Testis (tissue), 3 donors: ENCODE measurements around the gene KIAA1755. TPM values are rescaled to one million over a fixed set of nuclear protein-coding genes. Genes with fewer than 3 reads are reported as not detected.

Experiments
- DNase-seq: peaks from one replicate; pipeline ENCODE4 v3.0.0-alpha.2; 2019
- H3K27ac ChIP-seq, 2 donors: fragments of 200-600 bp; sonication (generic); one replicate each; pipeline ENCODE4 v1.5.1; 2019
- H3K27me3 ChIP-seq: fragments of 200-600 bp; sonication (generic); one replicate; pipeline ENCODE4 v1.5.1; 2019
- H3K36me3 ChIP-seq: fragments of 200-600 bp; sonication (generic); one replicate; pipeline ENCODE4 v1.5.1; 2017; ENCODE audit warnings: low read depth; ENCODE audit errors: missing control alignments
- H3K4me1 ChIP-seq: fragments of 200-600 bp; sonication (generic); one replicate; pipeline ENCODE4 v1.5.1; 2019
- H3K4me3 ChIP-seq, 2 donors: fragments of 200-600 bp; sonication (generic); one replicate each; pipeline ENCODE4 v1.5.1; 2017 to 2019
- H3K9me3 ChIP-seq: fragments of 200-600 bp; sonication (generic); one replicate; pipeline ENCODE4 v1.5.1; 2017
- POLR2A ChIP-seq: fragments of 450-650 bp; IDR thresholded peaks from one replicate; pipeline ENCODE4 v1.6.1; 2017; ENCODE audit warnings: antibody characterized with exemption, mild to moderate bottlenecking, moderate library complexity
- WGBS, 2 donors: methylation state at CpG; one replicate each; pipeline ENCODE4 v1.1.5; 2018; 5-methylcytosine and 5-hydroxymethylcytosine counted together
- intact Hi-C: fragments of 100-400 bp; cut with DNase I; formaldehyde crosslinking; loops from one replicate; pipeline ENCODE4 v1.15.1; 2023; ENCODE audit warnings: low total_unique reads
- polyA plus RNA-seq: library from polyadenylated mRNA; stranded (reverse); fragments of 350-450 nt; fragmentation: Illumina TruSeq; extraction: RNeasy Lipid Tissue Mini Kit (QIAGEN cat#74804); gene quantifications from one replicate; pipeline ENCODE4 v1.2.3, GENCODE V29; 2014; ENCODE audit warnings: low read depth, low replicate concordance; ENCODE audit not compliant: insufficient read depth
- total RNA-seq, 2 donors: library from RNA; depleted of rRNA; stranded (reverse); fragments of >200 nt; gene quantifications; one replicate each; pipeline ENCODE4 v1.2.3, GENCODE V29; 2016
- TF ChIP-seq, protein P1 (sequence below), 3 experiments: fragments of 450-650 bp in 2 of 3; fragments of 200-600 bp in 1 of 3; sonication (generic) in 1 of 3; IDR thresholded peaks; one replicate each; pipeline ENCODE4 v1.5.1; 2016 to 2019; ENCODE audit warnings: antibody characterized with exemption in 3 of 3, mild to moderate bottlenecking in 2 of 3, moderate library complexity in 1 of 3

The KIAA1755 gene
- total and polyA plus RNA-seq, 3 donors from 2014 or later, result 5.2 to 9.6 (median 7.6) TPM

DNA sequence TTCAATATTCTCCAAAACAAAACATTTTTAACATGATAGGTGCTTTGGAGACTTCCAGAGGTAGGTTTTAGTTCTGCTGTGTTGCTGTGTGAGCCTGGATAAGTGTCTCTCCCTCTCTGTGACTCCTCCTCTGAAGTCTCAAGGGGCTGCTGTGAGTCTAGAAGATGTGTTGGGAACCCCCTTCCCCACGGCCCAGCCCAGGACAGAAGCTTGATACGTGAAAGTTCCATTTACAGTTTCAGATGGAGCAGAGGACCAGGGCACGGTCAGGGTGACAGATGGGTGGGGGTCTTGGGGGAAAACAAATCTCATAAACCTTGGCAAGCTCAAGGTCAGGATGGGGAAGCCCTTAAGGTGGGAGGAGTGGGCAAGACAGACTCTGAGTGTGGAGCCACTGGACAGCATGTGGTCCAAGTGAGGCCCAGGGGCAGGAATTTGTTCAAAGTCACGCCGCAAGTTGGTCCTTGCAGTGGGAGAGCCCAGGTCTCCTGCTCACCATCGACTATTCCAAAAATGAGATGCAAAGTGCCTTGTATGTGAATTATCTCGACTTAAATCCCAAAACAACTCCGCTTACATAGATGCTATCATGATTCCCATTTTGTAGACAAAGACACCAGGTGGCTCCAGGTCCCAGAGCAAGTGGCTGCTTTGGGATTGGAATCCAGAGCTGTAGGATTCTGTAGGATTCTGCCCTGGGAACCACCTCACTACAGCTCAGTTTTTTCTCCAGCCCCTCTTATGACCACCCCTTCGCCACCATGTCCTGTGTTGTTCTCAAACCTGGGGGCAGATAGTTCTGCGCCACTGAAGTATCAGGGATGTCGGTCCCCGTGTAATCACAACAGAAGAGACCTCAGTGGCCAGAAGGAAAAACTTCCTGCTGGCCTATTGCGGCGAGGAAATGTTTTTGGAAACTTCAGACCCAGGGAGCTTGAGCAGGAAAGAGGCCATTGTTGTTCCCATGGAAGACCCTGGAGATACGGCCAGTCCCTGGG lies 97.4 kb downstream of the KIAA1755 start:
- intact Hi-C loops, result loop anchor here (10.0 kb wide), 1 partner anchor 98 kb away; no protein-coding TSS in a partner anchor

DNA sequence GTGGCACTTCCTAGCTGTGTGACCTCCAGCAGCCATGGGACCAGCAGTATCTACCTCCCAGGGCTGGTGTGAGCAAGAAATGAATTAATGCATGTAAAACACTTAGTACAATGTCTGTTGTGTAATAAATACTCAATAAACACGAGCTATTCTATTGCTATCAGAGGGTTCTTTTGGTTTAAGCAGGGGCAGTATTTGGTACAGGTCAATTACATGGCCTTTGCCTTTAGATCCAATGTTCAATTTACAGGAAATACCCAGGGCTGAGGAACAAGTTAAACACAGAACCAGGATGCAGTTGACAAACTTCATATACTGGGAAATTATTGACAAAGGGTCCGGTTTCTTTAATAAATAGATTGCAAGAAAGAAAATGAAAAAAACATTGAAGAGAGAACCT lies 98.4 kb downstream of the KIAA1755 start:
- Histone ChIP-seq H3K4me3 (no peak overlapping the region), H3K4me1 (peaks cover 6% of the 10 kb centered on the region), H3K36me3 (no peaks in the 10 kb centered on the region), H3K27me3 (no peaks in the 10 kb centered on the region), H3K9me3 (no peaks in the 10 kb centered on the region), H3K27ac (no peak overlapping the region)
- intact Hi-C loops, result loop anchor here (10.0 kb wide), 1 partner anchor 97 kb away; no protein-coding TSS in a partner anchor
- no peak for TF ChIP-seq POLR2A
- TF ChIP-seq, protein P1, sequence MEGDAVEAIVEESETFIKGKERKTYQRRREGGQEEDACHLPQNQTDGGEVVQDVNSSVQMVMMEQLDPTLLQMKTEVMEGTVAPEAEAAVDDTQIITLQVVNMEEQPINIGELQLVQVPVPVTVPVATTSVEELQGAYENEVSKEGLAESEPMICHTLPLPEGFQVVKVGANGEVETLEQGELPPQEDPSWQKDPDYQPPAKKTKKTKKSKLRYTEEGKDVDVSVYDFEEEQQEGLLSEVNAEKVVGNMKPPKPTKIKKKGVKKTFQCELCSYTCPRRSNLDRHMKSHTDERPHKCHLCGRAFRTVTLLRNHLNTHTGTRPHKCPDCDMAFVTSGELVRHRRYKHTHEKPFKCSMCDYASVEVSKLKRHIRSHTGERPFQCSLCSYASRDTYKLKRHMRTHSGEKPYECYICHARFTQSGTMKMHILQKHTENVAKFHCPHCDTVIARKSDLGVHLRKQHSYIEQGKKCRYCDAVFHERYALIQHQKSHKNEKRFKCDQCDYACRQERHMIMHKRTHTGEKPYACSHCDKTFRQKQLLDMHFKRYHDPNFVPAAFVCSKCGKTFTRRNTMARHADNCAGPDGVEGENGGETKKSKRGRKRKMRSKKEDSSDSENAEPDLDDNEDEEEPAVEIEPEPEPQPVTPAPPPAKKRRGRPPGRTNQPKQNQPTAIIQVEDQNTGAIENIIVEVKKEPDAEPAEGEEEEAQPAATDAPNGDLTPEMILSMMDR (IDR thresholded peaks at IDR 0.05), result no peak
- WGBS, 2 donors, result 86 to 89% methylated on average over 2 of the region's 2 CpGs
- DNase-seq, result no peak

More for the DNA sequence above, 97.4 kb downstream of the KIAA1755 start:
- Histone ChIP-seq H3K4me1 (peaks cover 4% of the 10 kb centered on the region), H3K36me3 (no peaks in the 10 kb centered on the region), H3K4me3 (no peak overlapping the region), H3K27me3 (no peaks in the 10 kb centered on the region), H3K27ac (no peak overlapping the region), H3K9me3 (no peaks in the 10 kb centered on the region)
- TF ChIP-seq, protein P1 (IDR thresholded peaks at IDR 0.05), result no peak
- no peak for TF ChIP-seq POLR2A
- no peak for DNase-seq
- 75 to 84% methylated on average over 15 of the region's 15 CpGs for WGBS, 2 donors

DNA sequence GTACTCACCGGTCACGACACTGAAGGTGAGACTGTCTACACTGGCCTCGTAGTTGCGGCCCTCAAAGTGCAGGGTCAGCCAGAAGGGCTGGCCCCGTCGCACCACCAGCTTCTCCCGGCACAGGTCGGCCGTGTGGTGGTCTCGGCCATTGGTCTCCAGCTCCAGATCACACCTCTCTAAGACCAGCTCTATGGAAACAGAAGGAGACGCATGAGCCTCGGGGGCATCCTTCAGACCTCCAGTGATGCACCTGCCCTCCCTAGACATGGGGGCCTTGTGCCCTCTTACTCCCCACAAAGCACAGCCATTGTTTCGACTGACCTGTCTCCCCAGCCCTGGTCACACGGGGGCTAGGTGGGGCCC lies 99.1 kb downstream of the KIAA1755 start:
- no peak for TF ChIP-seq POLR2A
- TF ChIP-seq, protein P1 (IDR thresholded peaks at IDR 0.05), result no peak
- peaks cover 9% of the 10 kb centered on the region for H3K4me1 ChIP-seq
- intact Hi-C loops, result loop anchor here (10.0 kb wide), 1 partner anchor 97 kb away; no protein-coding TSS in a partner anchor
- 96 to 97% methylated on average over 14 of the region's 14 CpGs for WGBS, 2 donors
- H3K4me3 ChIP-seq, result no peak overlapping the region
- no peaks in the 10 kb centered on the region for H3K27me3 ChIP-seq
- no peaks in the 10 kb centered on the region for H3K9me3 ChIP-seq
- no peaks in the 10 kb centered on the region for H3K36me3 ChIP-seq
- DNase-seq, result no peak
- no peak overlapping the region for H3K27ac ChIP-seq

Other genes starting within 250 kb of the KIAA1755 start
- 10 to 100 TPM; 26.0 to 30.5 TPM for gene TTI1, start 227.3 kb downstream of the KIAA1755 start, total RNA-seq
- gene TTI1, start 227.3 kb downstream of the KIAA1755 start, polyA plus RNA-seq, result 24.1 TPM
- gene RPRD1B, start 227.0 kb downstream of the KIAA1755 start, total RNA-seq, result 10 to 100 TPM; 41.9 to 50.5 TPM
- gene RPRD1B, start 227.0 kb downstream of the KIAA1755 start, polyA plus RNA-seq, result 30.4 TPM
- 1 to 10 TPM; 3.2 to 8.5 TPM for gene TGM2, start 95.5 kb downstream of the KIAA1755 start, total RNA-seq
- gene TGM2, start 95.5 kb downstream of the KIAA1755 start, polyA plus RNA-seq, result 49.0 TPM
- gene BPI, start 43.4 kb upstream of the KIAA1755 start, total RNA-seq, result 10 to 100 TPM in 1 of 2 donors, 1 to 10 TPM in 1; 9.3 to 17.5 TPM
- 29.0 TPM for gene BPI, start 43.4 kb upstream of the KIAA1755 start, polyA plus RNA-seq
- 1 to 10 TPM in 1 of 2 donors, under 1 TPM in 1; 0.87 to 1.2 TPM for gene LBP, start 85.7 kb upstream of the KIAA1755 start, total RNA-seq
- 1.3 TPM for gene LBP, start 85.7 kb upstream of the KIAA1755 start, polyA plus RNA-seq
- gene SNHG17, start 174.6 kb upstream of the KIAA1755 start, total RNA-seq, result 10 to 100 TPM; 16.3 to 26.9 TPM
- 17.8 TPM for gene SNHG17, start 174.6 kb upstream of the KIAA1755 start, polyA plus RNA-seq
- 10 to 100 TPM; 49.9 to 64.7 TPM for gene RALGAPB, start 212.1 kb upstream of the KIAA1755 start, total RNA-seq
- 52.6 TPM for gene RALGAPB, start 212.1 kb upstream of the KIAA1755 start, polyA plus RNA-seq